SIG-M5 (cell line): ENCODE results near the gene TMEM218.

ENCODE experiments used
- DNase-seq: peaks from one replicate; lab custom pipeline; 2025; lab: John Stamatoyannopoulos, UW

Gene TMEM218

DNA sequence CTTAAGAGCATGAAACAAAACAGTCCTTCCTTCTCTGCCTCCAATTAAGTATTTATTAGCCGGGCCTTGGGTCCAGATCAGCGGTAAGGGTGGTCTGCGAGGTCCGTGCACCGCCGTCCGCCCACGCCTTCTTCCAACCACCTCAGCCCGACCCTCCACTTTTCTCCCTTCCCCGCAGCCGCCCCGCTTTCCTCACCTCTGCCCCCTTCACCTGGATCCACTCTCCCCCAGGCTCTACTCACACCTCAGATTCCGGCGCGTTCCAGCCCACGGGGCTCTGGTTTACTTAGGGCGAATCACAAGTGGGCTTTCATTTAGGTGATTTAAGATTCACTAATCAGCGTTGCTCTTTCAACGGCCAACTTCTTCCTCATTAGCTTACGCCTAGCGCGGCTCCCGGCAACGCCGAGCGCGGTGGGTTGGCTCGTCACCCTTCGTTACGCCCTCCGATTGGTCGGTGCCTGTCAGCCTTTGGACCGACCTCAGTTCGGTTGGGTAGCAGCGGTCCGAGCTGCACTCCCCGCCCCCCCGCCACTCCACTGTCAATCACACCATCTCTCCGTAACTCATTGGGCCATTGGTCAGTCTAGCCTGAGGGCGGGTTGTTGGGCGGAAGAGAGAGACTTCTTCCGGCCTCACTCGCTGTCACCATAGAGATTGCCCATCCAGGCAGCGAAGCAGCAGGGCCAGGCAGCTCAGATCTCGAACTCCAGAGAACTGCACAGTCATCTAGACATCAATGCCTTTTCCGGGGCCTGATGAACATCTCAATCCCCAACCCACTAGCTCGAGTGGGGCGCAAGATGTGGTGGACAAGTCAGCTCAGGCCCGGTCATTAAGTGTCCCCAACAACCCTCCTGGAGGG, at the start of gene TMEM218:
Gene TMEM218, minus strand, starts transcription at position 284 of the 865 bp plus-strand sequence. CDS start 9,385 bp downstream, outside the sequence.
- peak; percentile 75 for DNase-seq

DNA sequence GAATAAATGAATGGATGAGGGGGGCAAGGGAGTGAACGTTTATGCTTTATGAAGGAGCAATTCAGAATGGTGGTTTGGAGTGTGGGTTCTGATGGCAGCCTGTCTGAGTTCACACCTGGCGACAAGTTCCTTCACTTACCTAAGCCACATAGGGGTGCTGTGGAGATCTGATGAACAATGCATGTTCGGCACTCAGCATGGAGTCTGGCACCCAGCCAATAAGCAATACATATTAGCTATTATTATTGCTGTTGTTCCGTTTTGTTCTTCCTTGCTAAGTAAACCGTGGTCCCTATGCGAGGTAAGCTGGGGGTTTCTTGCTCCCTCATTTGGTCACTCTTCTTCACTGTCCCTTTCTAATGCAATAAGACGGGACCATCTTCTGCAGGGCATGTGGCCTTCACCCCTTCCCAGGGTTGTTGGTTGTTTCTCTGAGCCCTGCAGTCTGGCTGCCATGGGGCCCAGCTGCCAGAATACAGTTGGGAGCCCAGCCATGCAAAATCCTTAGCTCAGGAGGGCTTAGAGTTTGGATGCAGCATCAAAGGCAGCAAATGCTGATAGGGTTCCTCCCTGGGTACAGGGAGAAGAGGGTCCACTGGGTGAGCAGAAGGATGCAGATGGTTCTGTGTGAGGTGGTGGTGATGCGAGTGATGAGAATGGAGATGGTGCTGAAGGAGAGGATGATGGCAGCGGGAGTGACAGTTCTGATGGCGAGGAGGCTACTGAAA, 46.7 kb upstream of the TMEM218 start:
- no peak for DNase-seq

DNA sequence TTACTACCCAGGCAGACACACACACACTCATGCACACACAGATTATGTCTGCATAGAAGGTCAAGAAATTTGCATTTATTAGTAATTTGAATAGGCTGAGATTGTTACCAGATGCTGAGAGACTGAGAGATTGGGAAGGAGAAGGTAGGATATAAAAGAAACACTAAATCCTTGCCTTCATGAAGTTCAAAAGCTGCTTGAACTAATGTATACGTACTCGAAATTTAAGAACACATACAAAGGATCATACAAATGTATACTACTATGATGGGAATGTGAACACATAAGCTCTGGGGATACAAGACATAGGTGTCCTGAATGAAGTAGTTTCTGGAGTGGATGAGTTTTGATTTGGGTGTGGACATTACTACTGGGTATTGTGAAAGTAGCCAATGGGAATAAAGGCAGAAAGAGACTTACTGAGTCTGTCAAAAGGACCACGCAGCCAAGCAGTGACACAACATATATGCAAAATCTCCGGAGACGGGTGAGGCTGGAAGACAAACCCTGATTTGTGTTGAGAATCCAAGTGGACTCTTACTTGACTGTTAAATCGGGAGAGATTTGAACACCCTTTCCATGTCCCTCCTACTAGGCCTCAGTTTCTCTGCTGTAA, 45.8 kb upstream of the TMEM218 start:
- no peak for DNase-seq

DNA sequence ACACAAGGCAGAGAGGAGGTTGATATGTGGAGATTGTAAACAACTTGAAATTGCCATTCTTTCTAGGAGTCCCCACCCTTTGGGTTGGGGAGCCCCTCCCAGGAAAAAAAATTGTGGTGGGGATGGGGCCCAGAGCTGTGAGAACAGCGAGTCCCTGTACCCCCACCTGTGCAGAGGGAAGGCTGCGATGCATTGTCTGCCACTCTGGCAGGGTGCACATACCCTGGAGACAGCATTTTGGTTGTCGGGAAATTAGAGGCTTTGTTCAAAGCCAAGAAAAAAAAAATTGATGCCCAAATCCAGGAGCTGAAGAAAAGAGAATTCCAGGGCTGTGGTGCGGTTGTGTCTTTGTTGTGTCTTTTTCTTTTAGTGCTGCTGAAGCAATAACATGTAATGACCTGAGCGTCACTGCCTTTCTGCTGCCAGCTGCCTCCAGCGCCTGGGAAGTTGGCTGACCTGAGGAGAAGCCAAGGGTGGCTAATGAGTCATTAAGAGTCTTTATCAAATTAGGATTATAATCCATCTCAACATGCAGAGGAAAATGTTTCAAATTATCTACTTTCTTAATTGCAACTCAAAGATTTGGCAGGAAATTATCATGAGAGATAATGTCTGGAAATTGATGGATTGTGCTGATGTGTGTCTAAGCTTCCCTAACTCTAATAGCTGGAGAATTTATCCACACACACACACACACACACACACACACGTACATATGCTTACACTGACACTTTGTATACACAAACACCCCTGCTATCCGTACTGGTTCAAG, 45.1 kb upstream of the TMEM218 start:
- DNase-seq = no peak

DNA sequence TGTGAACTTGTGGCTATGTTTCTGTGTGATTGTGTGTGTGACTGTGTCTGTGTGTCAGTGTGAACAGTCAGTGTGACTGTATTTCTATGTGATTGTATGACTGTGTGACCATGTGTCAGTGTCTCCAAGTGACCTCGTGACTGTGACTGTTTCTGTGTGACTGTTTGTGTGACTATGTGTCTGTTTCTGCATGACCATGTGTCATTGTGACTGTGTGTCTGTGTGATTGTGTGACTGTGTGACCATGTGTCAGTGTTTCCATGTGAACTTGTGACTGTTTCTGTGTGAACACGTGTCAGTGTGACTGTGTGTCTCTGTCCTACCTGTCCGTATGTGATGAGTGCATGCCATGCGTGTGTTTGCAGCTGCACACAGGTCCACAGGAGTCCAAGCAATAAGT, 44.3 kb upstream of the TMEM218 start:
- no peak for DNase-seq

DNA sequence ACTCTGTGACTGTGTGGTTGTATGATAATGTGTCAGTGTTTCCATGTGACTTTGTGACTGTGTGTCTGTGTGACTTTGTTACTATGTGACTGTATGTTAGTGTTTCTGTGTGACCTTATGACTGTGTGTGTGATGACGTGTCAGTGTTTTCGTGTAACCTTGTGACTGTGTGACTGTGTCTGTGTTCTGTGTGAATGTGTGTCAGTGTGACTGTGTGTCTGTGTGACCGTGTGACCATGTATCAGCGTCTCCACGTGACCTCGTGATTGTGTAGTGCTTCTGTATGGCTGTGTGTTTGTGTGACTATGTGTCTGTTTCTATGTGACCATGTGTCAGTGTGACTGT, 43.6 kb upstream of the TMEM218 start:
- DNase-seq = no peak

DNA sequence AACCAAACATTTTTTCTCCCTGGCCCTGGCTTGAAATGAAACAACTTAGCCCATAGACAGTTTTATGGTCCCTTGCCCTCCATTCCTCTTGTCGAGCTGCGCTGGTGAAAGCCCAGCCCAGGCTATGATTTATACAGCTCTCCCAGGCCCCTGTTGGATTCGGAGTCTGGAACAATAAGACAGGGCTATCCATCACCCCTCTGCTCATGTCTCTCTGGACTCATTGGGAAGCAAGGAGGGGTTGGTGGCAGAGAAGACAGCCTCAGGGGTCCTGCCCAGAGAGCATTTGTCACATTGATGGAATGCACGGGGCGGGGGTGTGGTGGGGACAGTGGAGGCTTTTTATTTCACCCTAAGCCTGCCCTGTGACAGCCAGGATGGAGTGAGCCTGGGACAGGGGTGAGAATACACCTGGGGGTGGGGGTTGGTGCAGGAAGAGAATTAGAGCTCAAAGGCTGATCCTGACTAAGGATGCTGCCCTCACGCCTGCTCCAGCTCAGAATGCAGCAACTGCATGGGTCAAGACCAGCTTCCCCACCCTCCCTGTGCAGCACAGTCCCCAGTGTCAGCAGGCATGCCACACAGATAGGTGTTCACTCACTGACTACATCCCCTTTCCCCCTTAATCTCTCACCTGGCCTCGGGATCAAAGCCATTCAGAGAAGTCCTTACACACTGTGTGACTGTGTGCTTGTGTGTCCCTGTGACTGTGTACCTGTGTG, 43.1 kb upstream of the TMEM218 start:
- DNase-seq = no peak

DNA sequence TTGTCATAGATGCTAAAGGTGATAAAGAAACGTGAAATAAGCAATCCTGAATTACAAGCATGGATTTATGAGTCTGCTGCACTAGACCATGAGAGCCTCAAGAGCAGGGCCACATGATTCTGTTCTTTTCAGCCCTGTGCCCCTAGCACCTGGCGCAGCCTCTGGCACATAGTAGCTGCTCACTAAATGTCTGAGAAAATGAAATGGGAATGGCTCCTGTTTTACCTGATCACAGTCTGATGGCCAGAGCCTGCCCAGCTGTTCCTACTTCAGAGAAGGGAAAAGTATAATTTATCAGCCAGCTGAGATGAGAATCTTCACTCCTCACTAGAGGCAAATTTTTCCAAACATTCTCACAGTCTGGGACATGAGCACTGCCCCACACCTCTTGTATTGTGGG, 42.4 kb upstream of the TMEM218 start:
- DNase-seq = no peak

DNA sequence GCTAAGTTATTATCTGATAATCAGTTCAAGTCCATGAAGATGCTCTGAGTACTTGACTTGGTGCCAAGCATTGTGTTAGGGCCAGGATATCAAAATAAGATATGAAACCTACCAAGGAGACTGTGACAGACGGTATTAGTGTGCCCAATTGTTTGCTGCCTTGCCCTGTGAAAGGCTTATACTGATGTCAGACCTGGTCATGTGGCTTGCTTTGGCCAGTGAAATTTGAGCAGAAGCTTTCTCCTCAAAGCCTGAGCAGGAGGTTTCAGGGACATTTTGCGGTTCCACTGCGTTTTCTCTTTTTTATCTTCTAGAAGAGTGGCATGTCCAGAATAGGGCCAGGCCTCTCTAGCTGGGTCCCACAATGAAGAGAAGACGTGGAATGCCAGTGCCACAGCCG, 37.3 kb upstream of the TMEM218 start:
- no peak for DNase-seq

DNA sequence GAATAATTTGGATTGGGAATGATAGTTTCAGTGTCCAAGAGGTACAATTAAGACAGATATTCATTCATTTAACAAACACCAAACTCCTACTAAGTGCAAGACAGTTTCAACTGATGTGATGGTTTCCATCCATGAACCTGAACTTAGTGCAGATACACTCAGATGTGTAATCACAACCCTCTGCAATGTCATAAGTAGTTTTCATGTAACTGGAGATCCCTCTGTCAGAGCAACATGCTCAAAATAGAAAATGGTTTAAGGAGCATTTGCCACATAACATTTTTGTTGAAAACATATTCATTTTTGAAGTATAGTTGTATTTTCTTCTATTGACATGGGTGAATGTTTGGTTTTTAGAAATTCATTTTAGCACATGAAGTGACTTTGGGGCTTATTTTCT, 36.6 kb upstream of the TMEM218 start:
- DNase-seq = no peak

DNA sequence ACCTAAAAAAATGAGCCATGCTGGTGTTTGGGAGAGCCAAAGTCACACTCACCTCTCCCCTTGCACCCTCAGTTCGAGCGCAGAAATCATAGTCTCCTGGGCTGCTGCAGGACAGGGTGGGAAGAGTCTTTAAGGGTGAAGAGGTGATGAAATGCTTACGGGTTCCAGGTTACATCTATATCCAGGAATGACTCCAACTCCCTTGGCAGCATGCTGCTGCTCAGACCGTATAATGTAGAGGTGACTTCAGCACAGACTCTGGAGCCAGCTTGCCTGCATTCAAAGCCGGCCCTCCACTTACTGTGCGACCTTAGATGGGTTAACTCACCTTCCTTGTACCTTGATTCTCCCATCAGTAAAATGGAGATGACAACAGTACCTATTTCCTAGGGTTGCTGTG, 35.9 kb upstream of the TMEM218 start:
- no peak for DNase-seq

DNA sequence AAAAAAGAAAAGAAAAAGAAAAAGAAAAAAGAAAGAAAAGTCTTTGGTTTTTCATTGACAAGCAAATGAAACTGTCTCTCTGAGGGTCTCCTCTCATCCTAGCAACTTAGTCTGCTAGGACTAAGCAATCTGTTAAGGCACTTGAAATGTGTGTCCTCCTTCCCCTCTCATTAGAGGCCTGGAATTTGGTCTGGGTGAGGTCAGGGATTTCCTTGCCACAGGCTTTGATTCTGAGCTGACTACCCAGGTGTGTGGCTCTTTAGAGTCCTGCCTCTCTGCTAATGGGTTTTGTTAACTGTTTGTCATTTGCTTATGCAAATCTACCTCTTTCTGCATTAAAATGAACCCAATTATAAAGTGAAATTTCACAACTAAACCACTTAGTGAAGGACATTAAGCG, 34.8 kb upstream of the TMEM218 start:
- no peak for DNase-seq

DNA sequence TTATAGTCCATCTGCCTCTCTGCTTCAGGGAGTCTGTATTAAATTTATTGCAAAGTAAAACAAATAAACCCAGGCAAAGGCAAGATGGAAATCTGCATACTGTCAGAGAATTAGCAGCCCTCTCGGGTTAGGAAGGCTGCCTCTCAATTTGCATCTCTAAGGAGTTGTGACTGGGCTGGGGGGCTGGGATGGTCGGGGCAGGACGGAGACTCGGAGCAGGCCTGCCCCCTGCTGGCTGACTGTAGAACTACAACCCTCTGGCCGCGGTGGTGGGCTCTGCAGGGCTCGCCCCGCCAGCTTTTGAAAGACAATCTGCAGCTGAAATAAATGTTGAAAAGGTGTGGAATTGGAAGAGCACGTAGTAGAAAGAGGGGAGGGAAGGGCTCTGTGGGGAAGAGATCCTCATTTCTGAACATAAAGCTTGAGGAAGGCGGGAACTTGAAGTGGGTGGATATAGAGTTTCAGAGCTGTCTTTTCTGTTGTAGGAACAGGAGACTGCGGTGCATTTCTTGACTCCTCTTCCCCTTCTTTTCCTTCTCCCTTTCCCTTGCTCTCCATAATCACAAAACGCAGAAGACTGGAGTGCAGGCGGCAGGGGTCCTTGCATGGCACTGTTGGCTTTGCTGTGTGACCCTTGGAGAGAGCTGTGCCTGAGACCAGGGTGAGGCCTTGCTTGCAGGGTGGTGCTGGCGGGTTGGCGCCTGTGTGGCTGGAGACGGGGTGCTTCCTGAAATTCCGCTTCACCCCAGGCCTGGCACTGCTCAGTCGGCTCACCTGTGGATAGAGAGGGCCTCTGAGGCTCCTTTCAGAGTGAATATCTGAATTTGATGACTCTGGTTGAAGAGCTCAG, 30.5 kb upstream of the TMEM218 start:
- no peak for DNase-seq

DNA sequence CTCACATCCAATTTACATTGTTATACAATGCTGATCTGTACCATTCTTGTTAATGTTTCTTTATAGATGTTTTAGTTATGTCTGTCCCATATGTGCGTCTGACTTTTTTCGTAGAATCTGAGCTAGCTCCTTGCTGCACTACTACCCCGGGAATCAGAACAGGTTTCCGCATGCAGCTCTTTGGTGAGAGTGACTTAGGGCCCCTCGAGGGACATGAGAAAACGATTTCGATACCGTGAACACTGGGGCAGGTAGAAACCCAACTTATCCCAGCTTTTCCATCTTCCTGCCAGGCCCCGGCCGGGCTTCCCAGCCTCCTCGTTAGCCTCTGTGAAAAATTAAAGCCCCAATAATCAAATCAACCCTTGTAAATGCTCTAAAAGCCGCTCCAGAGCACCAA, 29.8 kb upstream of the TMEM218 start:
- no peak for DNase-seq

DNA sequence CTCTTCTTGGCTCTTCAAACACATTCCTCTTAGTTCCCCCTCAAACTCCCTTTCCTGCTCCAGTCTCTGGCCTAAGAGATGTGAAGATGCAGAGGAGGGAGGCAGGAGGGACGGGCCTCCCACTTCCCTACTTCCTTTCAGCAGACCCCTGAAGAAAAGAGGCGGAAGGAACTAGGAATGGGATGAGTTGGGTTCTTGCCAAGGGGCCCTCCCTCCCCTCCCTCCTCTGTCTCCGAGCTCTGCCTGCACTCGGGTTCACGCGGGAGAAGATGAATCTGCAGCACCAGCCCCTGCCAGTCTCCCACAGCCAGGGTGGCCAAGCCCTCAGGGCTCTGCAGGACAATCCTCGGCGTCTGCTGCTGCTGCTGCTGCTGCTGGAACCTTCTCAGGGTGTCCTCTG, 28.8 kb upstream of the TMEM218 start:
- DNase-seq = no peak

DNA sequence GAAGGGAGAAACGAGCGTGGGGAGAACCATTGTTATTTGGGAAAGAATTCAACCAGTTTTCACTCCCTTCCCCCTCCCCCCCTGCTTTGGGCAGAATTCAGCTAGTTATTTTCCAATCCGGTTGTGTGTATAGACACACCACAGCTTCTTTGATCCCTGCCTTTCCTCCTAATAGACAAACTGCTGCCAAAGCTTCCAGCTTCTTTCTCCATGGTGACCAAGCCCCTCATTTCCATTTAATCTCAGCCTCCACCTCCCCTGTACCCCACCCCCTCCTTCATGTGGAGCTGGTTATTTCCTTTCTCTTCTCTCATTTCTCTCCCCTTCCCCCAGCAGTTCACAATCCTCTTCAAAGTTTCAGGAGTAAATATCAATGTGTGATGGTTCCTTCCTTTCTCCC, 28.4 kb upstream of the TMEM218 start:
- DNase-seq = no peak

DNA sequence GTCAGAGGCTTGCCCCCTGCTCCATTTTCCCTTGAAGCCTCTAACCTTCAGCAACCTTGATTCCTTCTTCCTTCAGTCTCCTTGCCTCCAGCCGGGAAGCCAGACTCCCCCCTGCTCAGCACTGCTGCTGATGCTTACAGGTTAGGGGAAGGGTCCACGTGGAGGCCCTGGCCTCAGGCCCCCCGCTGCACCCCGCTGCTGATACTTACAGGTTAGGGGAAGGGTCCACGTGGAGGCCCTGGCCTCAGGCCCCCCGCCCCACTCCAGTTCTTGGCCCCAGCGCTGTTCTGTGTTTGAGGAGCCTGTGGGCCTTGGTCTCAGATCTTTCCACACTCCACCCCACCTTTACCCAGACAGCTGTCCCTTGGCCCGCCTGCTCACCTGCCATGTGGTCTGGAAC, 27.5 kb upstream of the TMEM218 start:
- no peak for DNase-seq

DNA sequence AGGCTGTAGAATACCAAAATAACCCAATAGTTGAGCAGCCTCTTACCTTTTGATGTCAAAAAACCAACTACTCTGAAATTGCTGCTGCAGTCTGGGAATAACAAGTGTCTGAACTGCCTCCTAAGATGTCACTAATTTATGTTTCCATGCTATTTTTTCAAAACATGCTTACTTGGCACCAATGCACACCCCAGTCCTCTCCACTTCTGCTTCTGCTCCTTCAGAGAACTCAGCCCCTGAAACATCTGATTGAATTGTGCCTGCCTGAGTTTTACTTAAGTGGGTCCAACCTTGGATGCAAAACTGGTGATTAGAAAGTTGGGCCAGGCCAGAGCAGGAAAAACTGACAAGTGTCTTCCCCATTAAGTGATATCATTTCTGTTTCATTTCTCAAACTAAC, 24.6 kb upstream of the TMEM218 start:
- DNase-seq = no peak

DNA sequence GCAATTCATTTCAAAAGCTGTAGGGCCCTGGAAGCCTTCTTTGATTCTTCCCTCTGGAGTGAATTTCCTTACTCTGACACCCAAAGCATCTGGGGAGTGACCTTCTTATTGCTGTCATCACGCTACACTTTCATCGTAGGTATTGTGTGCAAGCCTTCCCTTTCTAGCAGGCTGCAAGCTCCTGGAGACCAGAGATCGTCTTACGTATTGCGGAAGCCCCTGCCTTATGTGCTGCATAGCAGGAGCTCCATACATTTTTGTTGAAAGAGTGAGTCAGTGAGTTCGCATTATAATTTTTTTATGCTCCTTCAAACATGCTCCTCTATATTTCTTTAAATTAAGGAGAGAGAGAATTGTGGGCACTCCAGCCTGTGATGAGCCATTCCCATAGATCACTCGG, 21.2 kb upstream of the TMEM218 start:
- DNase-seq = no peak

DNA sequence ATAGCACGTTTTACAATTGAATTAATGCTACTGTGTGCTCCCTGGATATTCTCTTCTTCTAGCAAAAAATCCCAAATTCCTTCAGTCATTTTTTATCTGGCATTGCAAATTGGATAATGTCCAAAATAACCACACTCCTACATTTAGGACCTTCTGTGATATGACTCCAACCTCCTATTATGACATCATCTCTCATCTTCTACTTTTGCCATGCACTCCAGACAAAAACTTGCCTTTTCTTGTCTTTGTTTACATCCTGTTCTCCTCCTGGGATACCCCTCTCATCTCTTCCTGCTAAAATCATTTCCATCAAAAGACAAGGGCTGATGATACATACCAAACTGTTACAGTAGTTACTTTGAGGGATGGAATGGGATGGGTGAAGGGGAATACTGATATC, 20.6 kb upstream of the TMEM218 start:
- no peak for DNase-seq
